PC-9 (cell line): ENCODE data around the gene AGBL4.

ENCODE experiments used
- EZH2 ChIP-seq: fragments of 200-600 bp; sonication (generic); IDR thresholded peaks from 2 replicates; pipeline ENCODE4 v1.8.0; 2017; ENCODE audit warnings: antibody characterized with exemption, low read depth
- TF ChIP-seq, protein P1 (sequence below): fragments of 200-600 bp; sonication (generic); conservative IDR thresholded peaks from 2 replicates; pipeline ENCODE4 v1.6.1; 2017; ENCODE audit warnings: mixed run types, antibody characterized with exemption, mild to moderate bottlenecking, moderate library complexity

DNA sequence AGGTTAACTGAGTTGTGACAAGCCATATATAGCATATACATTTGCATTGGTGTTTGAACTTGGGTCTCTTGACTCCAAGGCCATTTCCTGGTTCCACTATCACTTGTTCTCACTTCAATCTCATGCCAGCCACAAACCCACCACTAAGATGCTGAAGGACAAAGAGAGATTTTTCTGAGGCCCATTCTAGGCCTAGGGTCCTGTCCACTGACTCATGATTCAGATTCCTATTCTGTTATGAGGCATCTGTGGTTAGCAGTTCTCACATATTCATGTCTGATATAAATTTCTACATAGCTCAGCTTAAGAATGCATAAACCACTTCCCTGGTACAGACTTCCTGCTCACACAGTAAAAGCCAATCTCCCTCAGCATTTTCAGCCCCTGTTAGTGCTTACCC lies 921.0 kb downstream of the AGBL4 start:
- no peak for TF ChIP-seq EZH2
- TF ChIP-seq, protein P1, sequence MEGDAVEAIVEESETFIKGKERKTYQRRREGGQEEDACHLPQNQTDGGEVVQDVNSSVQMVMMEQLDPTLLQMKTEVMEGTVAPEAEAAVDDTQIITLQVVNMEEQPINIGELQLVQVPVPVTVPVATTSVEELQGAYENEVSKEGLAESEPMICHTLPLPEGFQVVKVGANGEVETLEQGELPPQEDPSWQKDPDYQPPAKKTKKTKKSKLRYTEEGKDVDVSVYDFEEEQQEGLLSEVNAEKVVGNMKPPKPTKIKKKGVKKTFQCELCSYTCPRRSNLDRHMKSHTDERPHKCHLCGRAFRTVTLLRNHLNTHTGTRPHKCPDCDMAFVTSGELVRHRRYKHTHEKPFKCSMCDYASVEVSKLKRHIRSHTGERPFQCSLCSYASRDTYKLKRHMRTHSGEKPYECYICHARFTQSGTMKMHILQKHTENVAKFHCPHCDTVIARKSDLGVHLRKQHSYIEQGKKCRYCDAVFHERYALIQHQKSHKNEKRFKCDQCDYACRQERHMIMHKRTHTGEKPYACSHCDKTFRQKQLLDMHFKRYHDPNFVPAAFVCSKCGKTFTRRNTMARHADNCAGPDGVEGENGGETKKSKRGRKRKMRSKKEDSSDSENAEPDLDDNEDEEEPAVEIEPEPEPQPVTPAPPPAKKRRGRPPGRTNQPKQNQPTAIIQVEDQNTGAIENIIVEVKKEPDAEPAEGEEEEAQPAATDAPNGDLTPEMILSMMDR = no peak
